HG03520 (cell line): ENCODE measurements around the gene CRYBG1.
"Not testable (repeated sequence)": the region's sequence is repeated elsewhere in the genome, so short reads cannot be mapped to it uniquely, and the experiment has no call there.

Experiments
- ATAC-seq: cut with Tn5 transposase; IDR thresholded peaks from one replicate; pipeline ENCODE4 v1.9.1; 2021; ENCODE audit warnings: mild to moderate bottlenecking, moderate library complexity; ENCODE audit not compliant: unreplicated experiment

Gene CRYBG1

DNA sequence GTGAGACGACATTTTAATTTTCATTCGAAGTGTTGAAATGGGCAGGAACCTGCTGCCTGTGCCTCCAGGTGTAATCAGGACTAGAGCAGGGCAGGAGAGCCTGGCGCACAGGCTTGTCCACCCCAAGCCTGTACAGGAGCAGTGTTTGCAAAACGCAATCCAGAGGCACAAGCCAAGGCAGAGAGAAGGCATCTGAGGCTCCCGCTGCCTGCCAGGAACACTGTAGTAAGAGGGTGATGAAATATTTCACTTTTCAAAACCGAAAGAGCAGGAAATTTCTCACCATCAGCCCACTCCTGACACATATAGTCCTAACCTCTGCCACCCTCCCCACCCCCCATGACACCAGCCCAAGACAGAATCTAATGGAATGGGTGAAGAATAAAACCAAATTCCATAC is 136.3 kb downstream of the CRYBG1 start:
- ATAC-seq = no peak

GRCh38 chr6:106501960-106502371 is 141.4 kb downstream of the CRYBG1 start:
- no peak for ATAC-seq

GRCh38 chr6:106502559-106502958 is 142.0 kb downstream of the CRYBG1 start:
- no peak for ATAC-seq

DNA sequence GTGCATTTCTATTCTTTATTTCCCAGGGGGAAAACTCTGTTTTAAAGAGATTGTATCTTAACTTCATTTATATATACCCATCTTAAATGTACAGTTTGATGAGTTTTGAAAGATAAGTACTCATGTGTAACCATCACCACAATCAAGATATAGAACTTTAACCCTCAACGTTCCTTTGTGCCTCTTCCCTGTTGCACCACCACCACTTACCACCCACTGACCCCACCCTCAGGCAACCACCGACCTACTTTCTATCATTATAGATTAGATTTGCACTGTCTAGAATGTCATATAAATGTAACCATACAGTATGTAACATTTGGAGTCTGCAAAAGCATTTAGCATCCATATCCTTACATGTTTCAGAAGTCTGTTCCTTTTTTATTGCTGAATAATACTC is 147.8 kb downstream of the CRYBG1 start:
- ATAC-seq = no peak

- ATAC-seq = no peak
These were observed 148.3 kb downstream of the CRYBG1 start for GRCh38 chr6:106508834-106509233.

- no peak for ATAC-seq
These were observed 149.0 kb downstream of the CRYBG1 start for GRCh38 chr6:106509420-106510089.

- ATAC-seq = peak; percentile 24
These were observed 149.8 kb downstream of the CRYBG1 start for GRCh38 chr6:106510090-106510970.

- no peak for ATAC-seq
These were observed 151.0 kb downstream of the CRYBG1 start for GRCh38 chr6:106511288-106512047.

- peak; percentile 54 for ATAC-seq
These were observed 151.8 kb downstream of the CRYBG1 start for GRCh38 chr6:106512048-106512967.

GRCh38 chr6:106512968-106513574 is 152.6 kb downstream of the CRYBG1 start:
- ATAC-seq = no peak

DNA sequence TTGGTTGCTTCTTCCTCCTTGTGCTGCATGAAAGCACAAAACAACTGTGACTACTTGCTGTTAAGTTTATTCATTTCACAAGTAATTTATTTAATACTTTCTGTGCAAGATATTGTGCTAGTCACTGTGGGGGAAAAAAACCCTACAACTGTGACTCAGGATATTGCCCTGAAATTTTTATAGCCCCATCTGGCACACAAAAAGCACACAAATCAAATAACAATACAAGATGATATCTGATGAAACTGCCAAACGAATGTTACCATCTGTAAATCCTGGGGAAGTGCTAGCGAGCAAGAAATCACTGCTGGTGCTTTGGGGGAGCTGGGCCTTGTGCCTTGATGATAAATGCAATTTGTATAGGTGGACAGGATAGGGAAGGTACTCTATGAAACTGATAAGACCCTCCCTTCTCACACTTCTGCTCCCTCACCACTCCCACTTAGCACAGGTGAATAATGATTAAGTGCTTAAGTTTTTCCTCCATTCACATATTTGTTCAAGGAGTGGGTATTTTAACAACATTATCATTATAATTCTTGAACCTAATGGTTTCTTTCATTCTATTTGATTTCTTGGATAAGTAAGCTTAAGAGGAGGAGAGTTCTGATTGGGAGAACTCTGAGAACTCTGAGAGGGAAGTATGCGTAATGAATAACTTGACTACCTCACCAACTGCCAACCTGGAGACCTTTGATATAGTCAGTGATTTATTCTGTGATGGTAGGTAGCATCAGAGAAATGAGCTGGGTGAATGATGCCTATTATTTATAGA is 153.5 kb downstream of the CRYBG1 start:
- ATAC-seq = no peak

- ATAC-seq = no peak
These were observed 154.0 kb downstream of the CRYBG1 start for GRCh38 chr6:106514583-106514885.

- ATAC-seq = not testable (repeated sequence)
These were observed 155.1 kb downstream of the CRYBG1 start for GRCh38 chr6:106515582-106515981.

DNA sequence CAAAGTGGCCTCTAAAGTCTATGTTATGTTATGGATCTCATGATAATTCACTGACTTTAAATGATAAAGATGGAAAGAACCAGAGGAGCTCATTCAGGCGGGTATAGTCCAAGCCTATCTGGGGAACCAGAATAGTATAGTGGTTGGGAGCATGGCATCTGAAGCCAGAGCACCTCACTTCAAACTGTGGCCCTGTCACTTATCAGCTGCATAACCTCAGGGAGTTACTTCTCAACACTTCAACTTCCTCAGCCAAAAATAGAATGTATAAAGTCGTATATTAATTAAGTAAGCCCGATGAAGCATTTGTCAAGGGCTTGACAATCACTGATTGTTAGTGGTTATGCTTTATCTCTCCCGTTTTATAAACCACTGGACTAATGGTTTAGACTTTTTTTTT is 156.1 kb downstream of the CRYBG1 start:
- no peak for ATAC-seq

GRCh38 chr6:106517706-106518105 is 157.2 kb downstream of the CRYBG1 start:
- no peak for ATAC-seq

DNA sequence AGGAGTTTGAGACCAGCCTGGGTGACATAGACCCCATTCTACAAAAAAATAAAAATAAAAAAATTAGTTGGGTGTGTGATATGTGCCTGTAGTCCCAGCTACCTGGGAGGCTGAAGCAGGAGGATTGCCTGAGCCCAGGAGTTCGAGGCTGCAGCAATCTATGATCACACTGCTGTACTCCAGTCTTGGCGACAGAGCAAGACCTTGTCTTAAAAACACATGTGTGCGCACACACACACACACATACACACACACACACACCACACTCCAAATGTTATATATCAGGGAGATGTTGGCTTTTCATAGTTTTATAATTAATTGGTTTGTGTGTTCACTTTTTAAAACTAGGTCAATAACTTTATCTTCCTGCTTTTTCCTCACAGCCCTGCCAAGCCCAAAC is 158.2 kb downstream of the CRYBG1 start:
- ATAC-seq = no peak

DNA sequence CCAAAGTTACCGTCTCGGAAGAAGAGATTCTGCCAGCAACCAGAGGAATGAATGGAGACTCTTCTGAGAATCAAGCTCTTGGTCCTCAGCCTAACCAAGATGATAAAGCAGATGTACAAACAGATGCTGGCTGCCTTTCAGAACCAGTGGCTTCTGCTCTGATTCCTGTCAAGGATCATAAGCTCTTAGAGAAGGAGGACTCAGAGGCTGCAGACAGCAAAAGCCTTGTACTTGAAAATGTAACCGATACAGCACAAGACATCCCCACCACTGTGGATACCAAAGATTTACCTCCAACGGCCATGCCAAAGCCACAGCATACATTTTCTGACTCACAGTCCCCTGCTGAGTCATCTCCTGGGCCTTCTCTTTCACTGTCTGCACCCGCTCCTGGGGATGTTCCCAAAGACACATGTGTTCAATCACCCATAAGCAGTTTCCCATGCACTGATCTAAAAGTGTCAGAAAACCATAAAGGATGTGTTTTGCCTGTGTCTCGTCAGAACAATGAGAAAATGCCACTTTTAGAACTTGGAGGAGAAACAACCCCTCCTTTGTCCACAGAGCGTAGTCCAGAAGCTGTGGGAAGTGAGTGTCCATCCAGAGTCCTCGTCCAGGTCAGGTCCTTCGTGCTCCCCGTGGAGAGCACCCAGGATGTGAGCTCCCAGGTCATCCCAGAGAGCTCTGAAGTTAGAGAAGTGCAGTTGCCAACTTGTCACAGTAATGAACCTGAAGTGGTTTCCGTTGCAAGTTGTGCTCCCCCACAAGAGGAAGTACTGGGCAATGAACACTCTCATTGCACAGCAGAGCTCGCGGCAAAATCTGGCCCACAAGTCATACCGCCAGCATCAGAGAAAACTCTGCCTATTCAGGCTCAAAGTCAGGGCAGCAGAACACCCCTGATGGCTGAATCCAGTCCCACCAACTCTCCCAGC is 159.2 kb downstream of the CRYBG1 start:
- ATAC-seq = peak; percentile 51

DNA sequence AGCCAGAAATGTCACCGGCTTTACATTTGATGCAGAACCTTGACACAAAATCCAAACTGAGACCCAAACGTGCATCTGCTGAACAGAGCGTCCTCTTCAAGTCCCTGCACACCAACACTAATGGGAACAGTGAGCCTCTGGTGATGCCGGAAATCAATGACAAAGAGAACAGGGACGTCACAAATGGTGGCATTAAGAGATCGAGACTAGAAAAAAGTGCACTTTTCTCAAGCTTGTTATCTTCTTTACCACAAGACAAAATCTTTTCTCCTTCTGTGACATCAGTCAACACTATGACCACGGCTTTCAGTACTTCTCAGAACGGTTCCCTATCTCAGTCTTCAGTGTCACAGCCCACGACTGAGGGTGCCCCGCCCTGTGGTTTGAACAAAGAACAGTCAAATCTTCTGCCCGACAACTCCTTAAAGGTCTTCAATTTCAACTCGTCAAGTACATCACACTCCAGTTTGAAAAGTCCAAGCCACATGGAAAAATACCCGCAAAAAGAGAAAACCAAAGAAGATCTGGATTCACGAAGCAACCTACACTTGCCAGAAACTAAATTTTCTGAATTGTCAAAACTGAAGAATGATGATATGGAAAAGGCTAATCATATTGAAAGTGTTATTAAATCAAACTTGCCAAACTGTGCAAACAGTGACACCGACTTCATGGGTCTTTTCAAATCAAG is 160.3 kb downstream of the CRYBG1 start:
- ATAC-seq = peak; percentile 54
